Vagina (tissue), 2 donors: ENCODE measurements around the gene TINAGL1.

Experiments
- POLR2A ChIP-seq, 2 donors: fragments of 450-650 bp; IDR thresholded peaks; one replicate each; pipeline ENCODE4 v1.6.1; 2017; ENCODE audit warnings: antibody characterized with exemption in 2 of 2, mild to moderate bottlenecking in 2 of 2, moderate library complexity in 2 of 2
- POLR2AphosphoS5 ChIP-seq, 2 donors: sonication (generic); formaldehyde crosslinking; IDR thresholded peaks; one replicate each; pipeline ENCODE4 v1.9.0; 2017; ENCODE audit warnings: antibody characterized with exemption in 2 of 2, mild to moderate bottlenecking in 2 of 2, low read depth in 1 of 2; ENCODE audit not compliant: insufficient read depth in 1 of 2
- TF ChIP-seq, protein P1 (sequence below), 3 experiments: fragments of 450-650 bp in 2 of 3; fragments of 200-600 bp in 1 of 3; sonication (generic) in 1 of 3; IDR thresholded peaks; one replicate each; pipeline ENCODE4 v1.5.1; 2017 to 2019; ENCODE audit warnings: antibody characterized with exemption in 3 of 3, mild to moderate bottlenecking in 2 of 3, moderate library complexity in 2 of 3

DNA sequence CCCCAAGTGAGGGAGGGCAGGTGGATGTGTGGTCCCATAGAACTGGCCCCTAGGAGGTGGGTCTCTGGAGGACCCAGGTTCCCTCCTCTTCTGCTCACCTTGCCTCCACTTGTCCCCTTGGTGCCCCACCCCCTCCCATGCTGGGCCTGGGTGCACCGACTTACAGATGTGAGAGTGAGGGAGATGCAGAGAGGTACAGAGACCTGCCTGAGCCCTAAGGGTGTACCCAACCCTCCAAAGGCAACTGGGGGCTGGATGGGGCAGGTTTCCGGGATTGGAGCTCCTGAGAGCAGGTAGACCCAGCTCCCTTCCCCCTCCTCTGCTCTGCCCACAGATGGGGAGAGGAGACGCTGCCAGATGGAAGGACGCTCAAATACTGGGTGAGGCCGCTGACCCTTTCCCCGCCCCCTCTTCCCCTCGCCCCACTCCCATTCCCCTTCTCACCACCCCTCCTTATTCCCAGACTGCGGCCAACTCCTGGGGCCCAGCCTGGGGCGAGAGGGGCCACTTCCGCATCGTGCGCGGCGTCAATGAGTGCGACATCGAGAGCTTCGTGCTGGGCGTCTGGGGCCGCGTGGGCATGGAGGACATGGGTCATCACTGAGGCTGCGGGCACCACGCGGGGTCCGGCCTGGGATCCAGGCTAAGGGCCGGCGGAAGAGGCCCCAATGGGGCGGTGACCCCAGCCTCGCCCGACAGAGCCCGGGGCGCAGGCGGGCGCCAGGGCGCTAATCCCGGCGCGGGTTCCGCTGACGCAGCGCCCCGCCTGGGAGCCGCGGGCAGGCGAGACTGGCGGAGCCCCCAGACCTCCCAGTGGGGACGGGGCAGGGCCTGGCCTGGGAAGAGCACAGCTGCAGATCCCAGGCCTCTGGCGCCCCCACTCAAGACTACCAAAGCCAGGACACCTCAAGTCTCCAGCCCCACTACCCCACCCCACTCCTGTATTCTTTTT is 10.3 kb downstream of the TINAGL1 start:
- TF ChIP-seq POLR2A (IDR thresholded peaks at IDR 0.05) = no peak
- TF ChIP-seq, protein P1, sequence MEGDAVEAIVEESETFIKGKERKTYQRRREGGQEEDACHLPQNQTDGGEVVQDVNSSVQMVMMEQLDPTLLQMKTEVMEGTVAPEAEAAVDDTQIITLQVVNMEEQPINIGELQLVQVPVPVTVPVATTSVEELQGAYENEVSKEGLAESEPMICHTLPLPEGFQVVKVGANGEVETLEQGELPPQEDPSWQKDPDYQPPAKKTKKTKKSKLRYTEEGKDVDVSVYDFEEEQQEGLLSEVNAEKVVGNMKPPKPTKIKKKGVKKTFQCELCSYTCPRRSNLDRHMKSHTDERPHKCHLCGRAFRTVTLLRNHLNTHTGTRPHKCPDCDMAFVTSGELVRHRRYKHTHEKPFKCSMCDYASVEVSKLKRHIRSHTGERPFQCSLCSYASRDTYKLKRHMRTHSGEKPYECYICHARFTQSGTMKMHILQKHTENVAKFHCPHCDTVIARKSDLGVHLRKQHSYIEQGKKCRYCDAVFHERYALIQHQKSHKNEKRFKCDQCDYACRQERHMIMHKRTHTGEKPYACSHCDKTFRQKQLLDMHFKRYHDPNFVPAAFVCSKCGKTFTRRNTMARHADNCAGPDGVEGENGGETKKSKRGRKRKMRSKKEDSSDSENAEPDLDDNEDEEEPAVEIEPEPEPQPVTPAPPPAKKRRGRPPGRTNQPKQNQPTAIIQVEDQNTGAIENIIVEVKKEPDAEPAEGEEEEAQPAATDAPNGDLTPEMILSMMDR (IDR thresholded peaks at IDR 0.05) = no peak
- no peak for TF ChIP-seq POLR2AphosphoS5 (IDR thresholded peaks at IDR 0.05; ENCODE audit: insufficient read depth in 1 of 2, low read depth in 1 of 2)
